Mesenteric fat pad (tissue), 1 donor: Measurements from ENCODE around the gene DYNLT4. TPM values are rescaled to one million over a fixed set of nuclear protein-coding genes. Genes with fewer than 3 reads are reported as not detected.

Experiments
- DNase-seq: peaks from one replicate; pipeline ENCODE4 v3.0.0-alpha.2; 2020; ENCODE audit warnings: low spot score
- total RNA-seq: library from RNA; stranded (reverse); fragmentation: NEBNext Ultra II Directional; extraction: Animal tissue kit (Norgen Biotek cat#: 25700); gene quantifications from one replicate; pipeline ENCODE4 v1.2.1, GENCODE V29; 2021
- donor health status: DM: yes; HTN: yes; CAD: no.

Gene DYNLT4
- total RNA-seq, 1 donor from 2014 or later = not detected

- no peak for DNase-seq
Observed at GRCh38 chr1:44790968-44791801, 16.0 kb downstream of the DYNLT4 start.

GRCh38 chr1:44788120-44788860 lies 18.9 kb downstream of the DYNLT4 start, which contains the start of gene BEST4:
TSS of gene BEST4 (minus strand) at chr1:44788170. CDS start at chr1:44787705, 465 bp downstream.
- DNase-seq = no peak

GRCh38 chr1:44787506-44787905 lies 19.6 kb downstream of the DYNLT4 start:
- no peak for DNase-seq

DNA sequence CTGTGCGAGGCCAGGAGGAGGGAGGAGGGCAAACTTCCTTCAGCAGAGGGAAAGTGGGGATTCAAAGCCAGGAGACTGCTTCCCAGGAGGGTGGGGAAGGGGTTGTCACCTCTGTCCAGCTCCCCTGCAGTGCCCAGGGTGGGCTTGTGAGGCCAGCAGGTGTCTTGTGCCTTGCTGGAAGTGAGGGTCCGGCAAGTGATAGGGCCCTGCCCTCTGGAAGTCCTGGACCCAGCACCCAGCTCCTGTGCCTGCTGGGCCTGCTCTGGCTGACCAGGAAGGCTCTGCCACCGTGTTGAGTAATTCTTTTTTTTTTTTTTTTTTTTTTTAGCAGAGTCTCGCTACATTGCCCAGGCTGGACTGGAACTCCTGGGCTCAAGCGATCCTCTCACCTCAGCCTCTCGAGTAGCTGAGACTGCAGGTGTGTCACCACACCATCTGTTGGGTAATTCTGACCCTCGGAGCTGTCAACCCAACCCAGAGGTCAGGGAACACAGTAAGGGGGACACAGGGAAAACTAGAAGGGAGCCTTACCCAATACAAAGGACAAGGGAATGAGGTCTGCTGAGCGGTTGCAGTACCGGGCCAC lies 20.2 kb downstream of the DYNLT4 start:
- no peak for DNase-seq

DNA sequence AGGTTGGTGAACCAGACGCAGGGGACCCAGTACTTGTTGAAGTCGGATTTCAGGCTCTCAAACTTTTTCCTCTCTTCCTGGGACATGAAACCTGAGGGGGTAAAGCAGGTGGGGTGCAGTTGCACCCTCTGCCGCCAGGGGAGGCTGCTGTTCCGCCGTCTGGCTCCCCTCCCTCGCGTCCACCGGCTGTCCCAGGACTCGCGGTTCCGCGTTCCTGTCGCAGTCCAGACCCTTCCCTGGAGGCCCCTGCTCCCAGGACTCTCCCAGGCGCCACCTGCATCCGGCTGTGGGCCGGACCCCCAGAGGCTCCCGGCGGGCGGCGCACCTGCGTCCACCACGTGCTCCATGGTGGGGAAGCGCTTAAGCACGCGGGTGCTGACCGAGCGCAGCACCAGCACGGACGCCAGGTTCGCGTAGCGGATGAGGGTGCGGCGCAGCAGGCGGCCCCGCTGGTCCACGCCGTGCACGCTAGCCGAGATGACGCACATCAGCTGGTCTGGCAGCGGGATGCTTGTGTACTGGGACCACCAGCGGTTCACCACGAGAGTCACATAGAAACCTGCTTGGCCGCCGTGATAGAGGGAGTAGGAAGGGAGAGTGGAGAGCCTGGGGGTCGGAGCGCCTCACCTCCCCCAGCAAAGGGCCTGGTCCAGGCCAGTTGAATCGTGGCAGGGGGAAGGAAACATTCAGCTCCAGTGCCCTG lies 20.9 kb downstream of the DYNLT4 start:
- DNase-seq = peak; percentile 94

- no peak for DNase-seq
Observed at GRCh38 chr1:44785501-44786137, 21.5 kb downstream of the DYNLT4 start.

GRCh38 chr1:44785029-44785380 lies 22.1 kb downstream of the DYNLT4 start:
- DNase-seq = no peak

DNA sequence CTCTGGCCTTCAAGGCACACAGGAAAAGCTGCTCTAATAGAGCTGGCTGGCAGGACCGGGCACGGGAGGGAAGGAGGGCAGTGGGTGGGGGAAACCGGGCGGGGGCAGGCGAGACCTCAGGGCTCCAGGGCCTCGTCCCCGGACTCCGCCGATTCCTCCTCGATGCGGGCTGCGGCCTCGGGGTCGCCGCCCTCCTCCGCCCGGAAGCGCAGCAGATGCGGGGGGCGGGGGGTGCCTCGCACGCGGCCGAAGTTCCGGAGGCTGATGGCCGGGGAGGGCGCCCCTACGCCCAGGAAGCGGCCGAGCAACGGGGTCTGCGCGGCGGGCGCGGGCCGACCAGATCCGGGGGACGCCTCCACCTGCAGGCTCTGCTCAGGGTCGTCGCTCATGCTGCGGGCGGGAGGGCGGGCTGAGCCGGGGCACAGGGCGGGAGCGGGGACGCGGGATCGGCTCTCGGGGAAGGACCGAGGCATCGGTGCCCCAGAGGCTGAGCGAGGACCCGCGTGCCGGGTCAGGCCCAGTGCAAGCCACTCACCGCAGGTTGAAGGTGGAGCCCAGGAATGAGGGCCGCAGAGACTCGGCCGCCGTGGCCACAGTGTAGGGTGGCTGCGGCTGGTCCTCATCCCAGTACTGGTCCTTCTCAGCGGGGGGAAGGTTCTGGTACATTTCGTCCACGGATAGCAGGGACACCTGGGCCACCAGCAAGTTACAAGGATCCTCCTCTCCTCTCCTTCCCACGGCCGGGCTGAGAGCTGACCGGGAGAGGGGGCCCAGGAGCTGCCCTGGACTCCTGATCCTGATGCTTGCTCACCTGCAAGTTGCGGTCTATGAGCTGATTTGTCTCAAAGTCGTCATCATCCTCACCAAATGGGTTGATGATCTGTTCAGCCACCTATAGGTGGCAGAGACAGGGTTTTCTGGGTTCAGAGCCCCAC lies 22.8 kb downstream of the DYNLT4 start:
- no peak for DNase-seq

- DNase-seq = no peak
Observed at GRCh38 chr1:44783697-44784093, 23.5 kb downstream of the DYNLT4 start.

GRCh38 chr1:44780583-44781121 lies 26.5 kb downstream of the DYNLT4 start:
- no peak for DNase-seq

GRCh38 chr1:44778705-44779576 lies 28.2 kb downstream of the DYNLT4 start:
- DNase-seq = no peak

- DNase-seq = no peak
Observed at GRCh38 chr1:44777969-44778635, 29.0 kb downstream of the DYNLT4 start.

- no peak for DNase-seq
Observed at GRCh38 chr1:44777547-44777946, 29.6 kb downstream of the DYNLT4 start.

- no peak for DNase-seq
Observed at GRCh38 chr1:44776730-44777068, 30.5 kb downstream of the DYNLT4 start.

DNA sequence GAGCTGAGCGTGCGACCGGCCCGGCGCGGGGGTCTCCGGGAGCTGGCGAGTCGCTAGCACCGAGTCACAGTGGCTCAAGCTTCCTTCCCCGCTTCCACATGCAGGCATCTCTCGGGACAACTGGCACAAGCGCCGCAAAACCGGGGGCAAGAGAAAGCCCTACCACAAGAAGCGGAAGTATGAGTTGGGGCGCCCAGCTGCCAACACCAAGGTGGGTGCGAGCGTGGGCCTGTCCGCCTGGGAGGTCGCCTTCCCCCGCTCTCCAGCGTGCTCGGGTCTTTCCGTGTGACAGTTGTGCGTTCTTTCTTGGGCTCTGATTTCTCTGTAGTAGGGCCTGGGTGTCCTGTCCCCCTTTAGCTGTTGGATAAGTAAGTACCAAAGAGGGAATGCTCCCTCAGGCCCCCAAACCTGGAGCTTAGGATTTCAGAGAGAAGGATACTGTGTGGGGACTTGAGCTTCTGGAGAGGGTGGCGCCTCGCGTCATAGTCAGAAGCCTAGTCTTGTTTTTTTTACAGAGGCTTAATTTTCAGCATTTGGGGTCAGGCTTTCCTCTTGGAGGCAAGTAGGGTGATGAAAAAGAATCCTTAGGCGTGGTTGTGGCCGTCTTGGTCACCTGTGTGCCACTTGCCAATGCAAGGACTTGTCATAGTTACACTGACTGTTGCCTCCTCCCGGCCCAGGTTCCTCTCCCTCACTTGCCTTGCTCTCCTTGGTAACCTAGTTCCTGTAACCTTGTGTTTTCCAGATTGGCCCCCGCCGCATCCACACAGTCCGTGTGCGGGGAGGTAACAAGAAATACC lies 31.0 kb downstream of the DYNLT4 start:
- no peak for DNase-seq

GRCh38 chr1:44775078-44775929 lies 31.8 kb downstream of the DYNLT4 start, which contains the start of gene RPS8:
TSS of gene RPS8 (plus strand) at chr1:44775540. CDS start at chr1:44775597, 57 bp downstream.
- DNase-seq = peak; percentile 96
